Neural cell (in vitro differentiated cells): ENCODE measurements around the gene SLC25A13. TPM values are rescaled to one million over a fixed set of nuclear protein-coding genes. Genes with fewer than 3 reads are reported as not detected.

Experiments used
- H2AFZ ChIP-seq: fragments of 200-600, 300-800 bp; sonication (generic), shearing (Covaris generic); 2 replicates; pipeline ENCODE4 v1.6.0; 2014; ENCODE audit warnings: low read depth, mild to moderate bottlenecking, antibody characterized with exemption, low read length, moderate library complexity
- H3F3A ChIP-seq: fragments of 200-600 bp; shearing (Covaris generic); 2 replicates; pipeline ENCODE4 v1.6.1; 2016; ENCODE audit warnings: mild to moderate bottlenecking, moderate library complexity, mixed read lengths, antibody characterized with exemption, low read length; ENCODE audit not compliant: insufficient read depth, poor library complexity, severe bottlenecking
- H3K27ac ChIP-seq: fragments of 200-600, 300-800 bp; sonication (generic), shearing (Covaris generic); 2 replicates; pipeline ENCODE4 v1.5.1; 2014; ENCODE audit warnings: mild to moderate bottlenecking, low read length, moderate library complexity
- H3K27me3 ChIP-seq: fragments of 300-800, 200-600 bp; sonication (generic), shearing (Covaris generic); 2 replicates; pipeline ENCODE4 v1.6.0; 2014; ENCODE audit warnings: mild to moderate bottlenecking, low read depth, low read length, moderate library complexity; ENCODE audit not compliant: insufficient read depth
- H3K36me3 ChIP-seq: fragments of 300-800, 200-600 bp; sonication (generic), shearing (Covaris generic); 2 replicates; pipeline ENCODE4 v1.5.1; 2014; ENCODE audit warnings: mild to moderate bottlenecking, antibody characterized with exemption, low read length, moderate library complexity; ENCODE audit not compliant: insufficient read depth
- H3K4me2 ChIP-seq: fragments of 300-800, 200-600 bp; sonication (generic), shearing (Covaris generic); 2 replicates; pipeline ENCODE4 v1.6.0; 2014; ENCODE audit warnings: mild to moderate bottlenecking, low read length
- H3K4me3 ChIP-seq: fragments of 300-800, 200-600 bp; sonication (generic), shearing (Covaris generic); 2 replicates; pipeline ENCODE4 v1.5.1; 2014; ENCODE audit warnings: mild to moderate bottlenecking, low read length, moderate library complexity
- H3K79me2 ChIP-seq: fragments of 200-600 bp; shearing (Covaris generic); replicated peaks from 2 replicates; pipeline ENCODE4 v1.6.0; 2014; ENCODE audit warnings: mild to moderate bottlenecking, low read length, moderate library complexity; ENCODE audit not compliant: insufficient read depth
- H3K9ac ChIP-seq: fragments of 300-800, 200-600 bp; sonication (generic), shearing (Covaris generic); 2 replicates; pipeline ENCODE4 v1.6.1; 2016; ENCODE audit warnings: mild to moderate bottlenecking, low read length, mixed read lengths
- H3K9me2 ChIP-seq: fragments of 200-600 bp; shearing (Covaris generic); 2 replicates; pipeline ENCODE4 v1.6.1; 2016; ENCODE audit warnings: mild to moderate bottlenecking, low read length, mixed read lengths; ENCODE audit not compliant: insufficient read depth
- H3K9me3 ChIP-seq: fragments of 200-600, 300-800 bp; sonication (generic), shearing (Covaris generic); 2 replicates; pipeline ENCODE4 v1.6.1; 2016; ENCODE audit warnings: mild to moderate bottlenecking, mixed run types, low read length, moderate library complexity, mixed read lengths
- H4K20me1 ChIP-seq: fragments of 200-600 bp; shearing (Covaris generic); 2 replicates; pipeline ENCODE4 v1.6.1; 2016; ENCODE audit warnings: mild to moderate bottlenecking, mixed run types; ENCODE audit not compliant: insufficient read depth
- EP300 ChIP-seq: fragments of 450-650 bp; conservative IDR thresholded peaks from 2 replicates; pipeline ENCODE4 v1.6.1; 2014; ENCODE audit warnings: antibody characterized with exemption, mild to moderate bottlenecking, moderate library complexity; ENCODE audit not compliant: poor library complexity, severe bottlenecking
- EZH2 ChIP-seq: fragments of 200-600, 300-800 bp; shearing (Covaris generic), sonication (generic); IDR thresholded peaks from 2 replicates; pipeline ENCODE4 v1.6.1; 2014; ENCODE audit warnings: antibody characterized with exemption, low read length, borderline replicate concordance, mild to moderate bottlenecking; ENCODE audit not compliant: insufficient read depth, poor library complexity, severe bottlenecking
- MXI1 ChIP-seq: fragments of 450-650 bp; conservative IDR thresholded peaks from 2 replicates; pipeline ENCODE4 v1.6.1; 2014; ENCODE audit warnings: antibody characterized with exemption, mild to moderate bottlenecking; ENCODE audit not compliant: poor library complexity, severe bottlenecking
- POLR2AphosphoS5 ChIP-seq: IDR thresholded peaks from 2 replicates; pipeline ENCODE4 v1.6.1; 2012
- RAD21 ChIP-seq: fragments of 450-650 bp; conservative IDR thresholded peaks from 2 replicates; pipeline ENCODE4 v1.6.1; 2014; ENCODE audit warnings: antibody characterized with exemption, mild to moderate bottlenecking, moderate library complexity
- SMC3 ChIP-seq: fragments of 450-650 bp; conservative IDR thresholded peaks from 2 replicates; pipeline ENCODE4 v1.6.1; 2014; ENCODE audit warnings: antibody characterized with exemption, mild to moderate bottlenecking, moderate library complexity; ENCODE audit not compliant: poor library complexity
- TAF1 ChIP-seq: IDR thresholded peaks from 2 replicates; pipeline ENCODE4 v1.6.1; 2012; ENCODE audit warnings: low read depth
- polyA plus RNA-seq: library from polyadenylated mRNA; depleted of rRNA; stranded (reverse); fragments of >200 nt; gene quantifications from 2 replicates; pipeline ENCODE4 v1.2.3, GENCODE V29; 2014
- TF ChIP-seq, protein P1 (sequence below): fragments of 450-650 bp; IDR thresholded peaks from 2 replicates; pipeline ENCODE4 v1.5.1; 2014; ENCODE audit warnings: antibody characterized with exemption, mild to moderate bottlenecking, moderate library complexity; ENCODE audit not compliant: poor library complexity, severe bottlenecking
- TF ChIP-seq, protein P2 (sequence below): IDR thresholded peaks from 2 replicates; pipeline ENCODE4 v1.6.1; 2012; ENCODE audit warnings: borderline replicate concordance

Gene SLC25A13
- polyA plus RNA-seq, 1 donor from 2014 or later = 20.2 TPM

DNA sequence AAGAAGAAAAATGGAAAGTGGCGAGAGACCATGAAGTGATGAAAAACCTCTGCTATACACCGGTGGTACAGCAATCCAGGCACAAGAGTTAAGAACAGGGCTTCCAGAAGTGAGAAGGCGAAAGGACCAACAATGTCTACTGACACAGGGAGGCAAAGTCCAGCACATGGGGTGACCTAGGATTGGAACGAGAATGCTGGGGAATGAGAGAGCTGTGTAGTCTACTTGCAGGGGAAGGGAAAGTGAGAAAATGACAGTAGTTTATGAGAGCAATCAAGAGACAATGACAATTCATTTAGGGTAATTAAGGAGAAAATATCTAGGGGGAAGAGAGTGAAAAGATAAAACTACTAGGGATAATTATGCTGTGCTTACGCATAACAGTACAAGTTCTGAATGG lies 169.2 kb downstream of the SLC25A13 start:
- H3K79me2 ChIP-seq = no peaks in the 10 kb centered on the region
- no peaks in the 10 kb centered on the region for H3K9me2 ChIP-seq
- H3K36me3 ChIP-seq = no peaks in the 10 kb centered on the region
- no peaks in the 10 kb centered on the region for H4K20me1 ChIP-seq
- no peaks in the 10 kb centered on the region for H3K27me3 ChIP-seq
- H2AFZ ChIP-seq = no peak overlapping the region
- H3K9ac ChIP-seq = no peak overlapping the region
- no peaks in the 10 kb centered on the region for H3F3A ChIP-seq
- no peaks in the 10 kb centered on the region for H3K9me3 ChIP-seq
- no peak overlapping the region for H3K4me3 ChIP-seq
- H3K4me2 ChIP-seq = no peak overlapping the region
- no peak overlapping the region for H3K27ac ChIP-seq
- no peak for TF ChIP-seq POLR2AphosphoS5
- no peak for TF ChIP-seq MXI1
- no peak for TF ChIP-seq EZH2
- TF ChIP-seq, protein P1, sequence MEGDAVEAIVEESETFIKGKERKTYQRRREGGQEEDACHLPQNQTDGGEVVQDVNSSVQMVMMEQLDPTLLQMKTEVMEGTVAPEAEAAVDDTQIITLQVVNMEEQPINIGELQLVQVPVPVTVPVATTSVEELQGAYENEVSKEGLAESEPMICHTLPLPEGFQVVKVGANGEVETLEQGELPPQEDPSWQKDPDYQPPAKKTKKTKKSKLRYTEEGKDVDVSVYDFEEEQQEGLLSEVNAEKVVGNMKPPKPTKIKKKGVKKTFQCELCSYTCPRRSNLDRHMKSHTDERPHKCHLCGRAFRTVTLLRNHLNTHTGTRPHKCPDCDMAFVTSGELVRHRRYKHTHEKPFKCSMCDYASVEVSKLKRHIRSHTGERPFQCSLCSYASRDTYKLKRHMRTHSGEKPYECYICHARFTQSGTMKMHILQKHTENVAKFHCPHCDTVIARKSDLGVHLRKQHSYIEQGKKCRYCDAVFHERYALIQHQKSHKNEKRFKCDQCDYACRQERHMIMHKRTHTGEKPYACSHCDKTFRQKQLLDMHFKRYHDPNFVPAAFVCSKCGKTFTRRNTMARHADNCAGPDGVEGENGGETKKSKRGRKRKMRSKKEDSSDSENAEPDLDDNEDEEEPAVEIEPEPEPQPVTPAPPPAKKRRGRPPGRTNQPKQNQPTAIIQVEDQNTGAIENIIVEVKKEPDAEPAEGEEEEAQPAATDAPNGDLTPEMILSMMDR = no peak
- TF ChIP-seq RAD21 = no peak
- TF ChIP-seq, protein P2, sequence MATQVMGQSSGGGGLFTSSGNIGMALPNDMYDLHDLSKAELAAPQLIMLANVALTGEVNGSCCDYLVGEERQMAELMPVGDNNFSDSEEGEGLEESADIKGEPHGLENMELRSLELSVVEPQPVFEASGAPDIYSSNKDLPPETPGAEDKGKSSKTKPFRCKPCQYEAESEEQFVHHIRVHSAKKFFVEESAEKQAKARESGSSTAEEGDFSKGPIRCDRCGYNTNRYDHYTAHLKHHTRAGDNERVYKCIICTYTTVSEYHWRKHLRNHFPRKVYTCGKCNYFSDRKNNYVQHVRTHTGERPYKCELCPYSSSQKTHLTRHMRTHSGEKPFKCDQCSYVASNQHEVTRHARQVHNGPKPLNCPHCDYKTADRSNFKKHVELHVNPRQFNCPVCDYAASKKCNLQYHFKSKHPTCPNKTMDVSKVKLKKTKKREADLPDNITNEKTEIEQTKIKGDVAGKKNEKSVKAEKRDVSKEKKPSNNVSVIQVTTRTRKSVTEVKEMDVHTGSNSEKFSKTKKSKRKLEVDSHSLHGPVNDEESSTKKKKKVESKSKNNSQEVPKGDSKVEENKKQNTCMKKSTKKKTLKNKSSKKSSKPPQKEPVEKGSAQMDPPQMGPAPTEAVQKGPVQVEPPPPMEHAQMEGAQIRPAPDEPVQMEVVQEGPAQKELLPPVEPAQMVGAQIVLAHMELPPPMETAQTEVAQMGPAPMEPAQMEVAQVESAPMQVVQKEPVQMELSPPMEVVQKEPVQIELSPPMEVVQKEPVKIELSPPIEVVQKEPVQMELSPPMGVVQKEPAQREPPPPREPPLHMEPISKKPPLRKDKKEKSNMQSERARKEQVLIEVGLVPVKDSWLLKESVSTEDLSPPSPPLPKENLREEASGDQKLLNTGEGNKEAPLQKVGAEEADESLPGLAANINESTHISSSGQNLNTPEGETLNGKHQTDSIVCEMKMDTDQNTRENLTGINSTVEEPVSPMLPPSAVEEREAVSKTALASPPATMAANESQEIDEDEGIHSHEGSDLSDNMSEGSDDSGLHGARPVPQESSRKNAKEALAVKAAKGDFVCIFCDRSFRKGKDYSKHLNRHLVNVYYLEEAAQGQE = no peak
- TF ChIP-seq EP300 = no peak
- TF ChIP-seq TAF1 = no peak
- TF ChIP-seq SMC3 = no peak

DNA sequence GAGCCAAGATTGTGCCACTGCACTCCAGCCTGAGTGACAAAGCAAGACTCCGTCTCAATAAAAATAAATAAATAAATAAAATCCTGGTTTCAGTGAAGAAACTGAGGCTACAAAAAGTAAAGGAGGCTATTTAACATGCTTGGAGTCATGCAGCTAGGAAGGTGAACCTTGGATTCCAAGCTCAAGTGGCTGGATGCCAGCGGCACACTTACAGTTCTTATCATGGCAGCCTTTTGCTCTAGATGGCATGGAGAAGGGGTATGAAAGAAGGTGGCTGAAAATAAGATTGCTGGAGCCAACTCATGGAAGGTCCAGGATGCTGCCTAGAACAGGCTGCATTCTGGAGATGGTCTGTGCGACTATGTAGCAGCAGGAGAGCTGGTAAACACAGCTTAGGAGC lies 170.0 kb downstream of the SLC25A13 start:
- no peaks in the 10 kb centered on the region for H3K27me3 ChIP-seq
- no peaks in the 10 kb centered on the region for H3K9me2 ChIP-seq
- no peak for TF ChIP-seq EP300
- TF ChIP-seq MXI1 = no peak
- TF ChIP-seq POLR2AphosphoS5 = no peak
- no peak for TF ChIP-seq RAD21
- TF ChIP-seq, protein P2 = no peak
- no peak for TF ChIP-seq SMC3
- no peak for TF ChIP-seq EZH2
- TF ChIP-seq TAF1 = no peak
- no peaks in the 10 kb centered on the region for H3K79me2 ChIP-seq
- H3F3A ChIP-seq = no peaks in the 10 kb centered on the region
- H2AFZ ChIP-seq = no peak overlapping the region
- no peak overlapping the region for H3K4me2 ChIP-seq
- no peaks in the 10 kb centered on the region for H3K36me3 ChIP-seq
- H3K4me3 ChIP-seq = no peak overlapping the region
- no peak overlapping the region for H3K27ac ChIP-seq
- no peaks in the 10 kb centered on the region for H3K9me3 ChIP-seq
- H3K9ac ChIP-seq = no peak overlapping the region
- H4K20me1 ChIP-seq = no peaks in the 10 kb centered on the region
